ENCODE data around the gene ALX1. TPM values are rescaled to one million over a fixed set of nuclear protein-coding genes. Genes with fewer than 3 reads are reported as not detected.

The ALX1 gene
- total RNA-seq, 1 donor, result not detected

GRCh38 chr12:85348779-85349178 is 68.8 kb downstream of the ALX1 start:
- no peak overlapping the region for H3K4me3 ChIP-seq (ENCODE audit: low read length)
- H3K4me1 ChIP-seq (ENCODE audit: insufficient read depth, low read length), result no peaks in the 10 kb centered on the region
- no peaks in the 10 kb centered on the region for H3K27me3 ChIP-seq (ENCODE audit: insufficient read depth, low read length)
- H3K9me3 ChIP-seq (ENCODE audit: low read depth, low read length), result no peaks in the 10 kb centered on the region

GRCh38 chr12:85350356-85350755 is 70.3 kb downstream of the ALX1 start:
- H3K9me3 ChIP-seq (ENCODE audit: low read depth, low read length), result no peaks in the 10 kb centered on the region
- no peak overlapping the region for H3K4me3 ChIP-seq (ENCODE audit: low read length)
- no peaks in the 10 kb centered on the region for H3K4me1 ChIP-seq (ENCODE audit: insufficient read depth, low read length)
- H3K27me3 ChIP-seq (ENCODE audit: insufficient read depth, low read length), result no peaks in the 10 kb centered on the region

Other genes with a start within 250 kb of the ALX1 start
- not detected for gene TSPAN19, start 243.9 kb upstream of the ALX1 start, total RNA-seq
- 0.52 TPM for gene LRRIQ1, start 243.9 kb upstream of the ALX1 start, total RNA-seq